ENCODE data around the gene NUP210. TPM values are rescaled to one million over a fixed set of nuclear protein-coding genes. Genes with fewer than 3 reads are reported as not detected.

The NUP210 gene
- polyA plus RNA-seq, 1 of the 3 experiments (the other 2 are of a cell fraction), result 1.8 TPM

DNA sequence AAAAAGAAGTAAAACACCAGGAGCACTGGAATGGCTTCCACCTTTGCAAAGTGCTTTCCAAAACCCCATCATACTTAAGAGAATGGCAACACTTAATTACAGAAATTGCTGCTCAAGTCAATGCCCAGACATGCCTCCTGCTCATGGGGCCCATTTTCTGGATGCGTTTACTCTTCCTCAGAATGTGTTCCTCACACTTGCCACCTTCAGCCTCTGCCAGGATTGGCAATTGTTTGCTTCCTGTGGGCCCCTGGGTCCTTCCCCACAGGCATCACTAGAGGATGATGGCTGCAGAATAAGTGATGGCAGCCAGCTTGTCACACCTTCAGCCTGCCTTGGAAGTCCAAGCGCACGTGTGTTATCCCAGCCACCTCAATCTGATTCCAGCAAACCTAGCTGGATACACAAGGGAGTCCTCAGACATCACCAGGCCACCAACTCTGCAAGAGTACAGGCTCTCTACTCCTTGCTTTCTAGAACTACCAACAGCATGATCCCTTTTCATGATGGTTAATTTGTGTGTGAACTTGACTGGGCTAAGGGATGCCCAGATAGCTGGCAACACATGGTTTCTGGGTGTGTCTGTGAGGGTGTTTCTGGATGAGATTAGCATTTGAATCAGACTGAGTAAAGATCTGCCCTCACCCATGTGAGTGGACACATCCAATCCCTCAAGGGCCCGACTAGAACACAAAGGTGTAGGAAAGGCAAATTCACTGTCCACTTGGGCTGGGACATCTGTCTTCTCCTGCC lies 4.9 kb upstream of the NUP210 start:
- H3K4me2 ChIP-seq, result no peak overlapping the region
- H3F3A ChIP-seq (replicated peaks; ENCODE audit: insufficient read depth), result no peaks in the 10 kb centered on the region
- DNase-seq, result no peak
- H3K36me3 ChIP-seq (replicated peaks in 1 of 2; ENCODE audit: control insufficient read depth in 1 of 2, insufficient read depth in 2 of 2, low read length in 1 of 2), result no peaks in the 10 kb centered on the region
- H3K9me3 ChIP-seq, result no peaks in the 10 kb centered on the region
- no peaks in the 10 kb centered on the region for H3K79me2 ChIP-seq (ENCODE audit: insufficient read depth)
- H3K27me3 ChIP-seq (ENCODE audit: insufficient read depth), result 0 out of 2 replicates have a peak, but pooled peaks cover 8% of the 10 kb centered on the region
- H4K20me1 ChIP-seq (ENCODE audit: insufficient read depth), result no peaks in the 10 kb centered on the region
- H3K4me3 ChIP-seq (ENCODE audit: low read depth in 2 of 2, low read length in 1 of 2), result no peak overlapping the region
- ChIA-PET CTCF (interaction anchor here (1.6 kb wide), 1 partner anchor 333 kb away, joined by 6 read pairs; no protein-coding TSS in a partner anchor), POLR2A (no interaction called here)
- WGBS (ENCODE audit: low lambda C conversion rate), result 66% methylated on average over 3 of the region's 4 CpGs
- no peak overlapping the region for H3K27ac ChIP-seq (ENCODE audit: low read depth in 2 of 2, low read length in 1 of 2)
- no peak overlapping the region for H3K9ac ChIP-seq
- no peak overlapping the region for H2AFZ ChIP-seq (ENCODE audit: low read depth)
- H3K9me2 ChIP-seq, result no peaks in the 10 kb centered on the region
- TF ChIP-seq, protein P1, sequence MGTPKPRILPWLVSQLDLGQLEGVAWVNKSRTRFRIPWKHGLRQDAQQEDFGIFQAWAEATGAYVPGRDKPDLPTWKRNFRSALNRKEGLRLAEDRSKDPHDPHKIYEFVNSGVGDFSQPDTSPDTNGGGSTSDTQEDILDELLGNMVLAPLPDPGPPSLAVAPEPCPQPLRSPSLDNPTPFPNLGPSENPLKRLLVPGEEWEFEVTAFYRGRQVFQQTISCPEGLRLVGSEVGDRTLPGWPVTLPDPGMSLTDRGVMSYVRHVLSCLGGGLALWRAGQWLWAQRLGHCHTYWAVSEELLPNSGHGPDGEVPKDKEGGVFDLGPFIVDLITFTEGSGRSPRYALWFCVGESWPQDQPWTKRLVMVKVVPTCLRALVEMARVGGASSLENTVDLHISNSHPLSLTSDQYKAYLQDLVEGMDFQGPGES (IDR thresholded peaks at IDR 0.05; ENCODE audit: low read depth, low read length), result no peak
- TF ChIP-seq POLR2AphosphoS5 (IDR thresholded peaks at IDR 0.05; ENCODE audit: low read depth, low read length) (no peak), USF1 (IDR thresholded peaks at IDR 0.05; ENCODE audit: borderline replicate concordance, low read depth) (no peak), GATA2 (CRISPR knock-in tag; IDR thresholded peaks at IDR 0.05) (no peak)
- H3K4me1 ChIP-seq (ENCODE audit: control insufficient read depth in 1 of 2, insufficient read depth in 2 of 2, low read depth in 1 of 2, low read length in 1 of 2), result no peaks in the 10 kb centered on the region; a peak in 1 of 4 replicates

GRCh38 chr3:13424141-13424844 lies 4.2 kb upstream of the NUP210 start:
- Histone ChIP-seq H3K79me2 (ENCODE audit: insufficient read depth) (no peaks in the 10 kb centered on the region), H3K27me3 (ENCODE audit: insufficient read depth) (0 out of 2 replicates have a peak, but pooled peaks cover 8% of the 10 kb centered on the region), H2AFZ (ENCODE audit: low read depth) (no peak overlapping the region), H3K9me3 (no peaks in the 10 kb centered on the region), H3K4me3 (ENCODE audit: low read depth in 2 of 2, low read length in 1 of 2) (no peak overlapping the region), H3F3A (replicated peaks; ENCODE audit: insufficient read depth) (no peaks in the 10 kb centered on the region), H3K36me3 (replicated peaks in 1 of 2; ENCODE audit: control insufficient read depth in 1 of 2, insufficient read depth in 2 of 2, low read length in 1 of 2) (no peaks in the 10 kb centered on the region), H3K4me1 (ENCODE audit: control insufficient read depth in 1 of 2, insufficient read depth in 2 of 2, low read depth in 1 of 2, low read length in 1 of 2) (peaks cover under 1 to 3% of the 10 kb centered on the region in 2 experiments; a peak in 1 of 4 replicates), H3K4me2 (no peak overlapping the region), H3K27ac (ENCODE audit: low read depth in 2 of 2, low read length in 1 of 2) (no peak overlapping the region), H3K9me2 (no peaks in the 10 kb centered on the region), H4K20me1 (ENCODE audit: insufficient read depth) (no peaks in the 10 kb centered on the region), H3K9ac (no peak overlapping the region)
- WGBS (ENCODE audit: low lambda C conversion rate), result 91% methylated on average over 3 of the region's 3 CpGs
- no peak for TF ChIP-seq FOXM1 (IDR thresholded peaks at IDR 0.05; ENCODE audit: low read depth)
- TF ChIP-seq, protein P2, sequence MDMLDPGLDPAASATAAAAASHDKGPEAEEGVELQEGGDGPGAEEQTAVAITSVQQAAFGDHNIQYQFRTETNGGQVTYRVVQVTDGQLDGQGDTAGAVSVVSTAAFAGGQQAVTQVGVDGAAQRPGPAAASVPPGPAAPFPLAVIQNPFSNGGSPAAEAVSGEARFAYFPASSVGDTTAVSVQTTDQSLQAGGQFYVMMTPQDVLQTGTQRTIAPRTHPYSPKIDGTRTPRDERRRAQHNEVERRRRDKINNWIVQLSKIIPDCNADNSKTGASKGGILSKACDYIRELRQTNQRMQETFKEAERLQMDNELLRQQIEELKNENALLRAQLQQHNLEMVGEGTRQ (IDR thresholded peaks at IDR 0.05; ENCODE audit: borderline replicate concordance, low read depth, low read length), result no peak
- no peak for TF ChIP-seq TAF1 (IDR thresholded peaks at IDR 0.05; ENCODE audit: borderline replicate concordance, low read depth, low read length)
- TF ChIP-seq SMC3 (IDR thresholded peaks at IDR 0.05; ENCODE audit: low read depth, low read length), result no peak
- TF ChIP-seq MAX (IDR thresholded peaks at IDR 0.05; ENCODE audit: low read depth), result no peak
- no peak for TF ChIP-seq JUND (IDR thresholded peaks at IDR 0.05)
- TF ChIP-seq FOXJ3 (CRISPR knock-in tag; IDR thresholded peaks at IDR 0.05), result no peak
- no peak for TF ChIP-seq GATA2 (CRISPR knock-in tag; IDR thresholded peaks at IDR 0.05)
- TF ChIP-seq MEF2A (IDR thresholded peaks at IDR 0.05; ENCODE audit: borderline replicate concordance, low read depth), result no peak
- no peak for TF ChIP-seq RCOR1 (IDR thresholded peaks at IDR 0.05; ENCODE audit: low read length)
- no peak for TF ChIP-seq GABPA (IDR thresholded peaks at IDR 0.05; ENCODE audit: low read depth)
- TF ChIP-seq EZH2phosphoT487 (IDR thresholded peaks at IDR 0.05; ENCODE audit: borderline replicate concordance, low read depth), result no peak
- no peak for TF ChIP-seq POLR2AphosphoS5 (IDR thresholded peaks at IDR 0.05; ENCODE audit: low read depth, low read length)
- TF ChIP-seq NFIC (IDR thresholded peaks at IDR 0.05; ENCODE audit: borderline replicate concordance), result no peak
- POLR2A ChIA-PET, result no interaction called here
- CTCF ChIA-PET, result no interaction called here
- no peak for DNase-seq

All from SK-N-SH (cell line).